AG09309 (cell line): ENCODE results near the gene RCAN3.
"Not testable (repeated sequence)": the region's sequence is repeated elsewhere in the genome, so short reads cannot be mapped to it uniquely, and the experiment has no call there.

Experiments used
- DNase-seq: peaks from one replicate; pipeline ENCODE4 v3.0.0-alpha.2; 2010; ENCODE audit warnings: low read depth
- H3K4me3 ChIP-seq: 2 replicates; pipeline ENCODE4 v1.5.1; 2011; ENCODE audit warnings: mild to moderate bottlenecking, low read depth, low read length, moderate library complexity; ENCODE audit not compliant: control insufficient read depth
- TF ChIP-seq, protein P1 (sequence below): IDR thresholded peaks from 2 replicates; pipeline ENCODE4 v1.5.1; 2011; ENCODE audit warnings: mild to moderate bottlenecking, low read depth, low read length, inconsistent platforms; ENCODE audit not compliant: insufficient read depth, control insufficient read depth; ENCODE audit errors: missing control alignments

Gene RCAN3

DNA sequence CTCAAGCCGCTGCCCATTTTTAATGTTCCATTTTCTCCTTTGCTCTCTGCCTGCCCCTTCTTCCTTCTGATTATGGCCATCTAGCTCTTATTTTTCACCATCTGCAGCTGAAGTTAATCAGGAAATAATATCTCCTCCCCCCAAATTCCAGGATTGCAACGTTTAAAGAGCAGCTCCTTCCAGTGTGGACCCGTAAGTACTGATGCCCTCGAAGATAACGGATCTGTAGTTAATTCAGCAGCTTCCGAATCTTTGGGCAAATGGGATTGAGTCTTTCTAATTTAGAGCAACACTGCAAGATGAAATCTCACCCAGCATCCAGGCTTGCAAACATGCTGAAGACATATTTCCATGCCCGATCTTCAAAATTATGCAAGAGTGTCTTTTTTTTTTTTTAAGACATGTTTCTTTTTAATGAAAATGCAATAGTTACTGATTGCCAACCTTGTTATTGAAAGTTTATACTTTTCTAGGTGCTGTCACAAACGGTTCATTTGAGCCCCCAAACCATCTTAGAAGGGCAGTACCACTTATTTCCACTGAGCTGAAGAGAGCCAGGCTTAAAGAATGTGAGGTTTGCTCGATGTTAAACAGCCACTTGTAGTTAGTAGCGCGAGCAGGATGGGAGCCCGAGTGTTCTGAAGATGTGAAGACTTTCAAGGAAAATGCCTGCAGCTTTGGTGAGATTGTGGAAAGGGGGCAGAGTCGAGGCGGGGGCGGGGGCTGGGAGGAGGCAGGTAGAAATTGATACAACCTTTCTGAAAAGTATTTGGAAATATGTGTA lies 10.9 kb upstream of the RCAN3 start:
- TF ChIP-seq, protein P1, sequence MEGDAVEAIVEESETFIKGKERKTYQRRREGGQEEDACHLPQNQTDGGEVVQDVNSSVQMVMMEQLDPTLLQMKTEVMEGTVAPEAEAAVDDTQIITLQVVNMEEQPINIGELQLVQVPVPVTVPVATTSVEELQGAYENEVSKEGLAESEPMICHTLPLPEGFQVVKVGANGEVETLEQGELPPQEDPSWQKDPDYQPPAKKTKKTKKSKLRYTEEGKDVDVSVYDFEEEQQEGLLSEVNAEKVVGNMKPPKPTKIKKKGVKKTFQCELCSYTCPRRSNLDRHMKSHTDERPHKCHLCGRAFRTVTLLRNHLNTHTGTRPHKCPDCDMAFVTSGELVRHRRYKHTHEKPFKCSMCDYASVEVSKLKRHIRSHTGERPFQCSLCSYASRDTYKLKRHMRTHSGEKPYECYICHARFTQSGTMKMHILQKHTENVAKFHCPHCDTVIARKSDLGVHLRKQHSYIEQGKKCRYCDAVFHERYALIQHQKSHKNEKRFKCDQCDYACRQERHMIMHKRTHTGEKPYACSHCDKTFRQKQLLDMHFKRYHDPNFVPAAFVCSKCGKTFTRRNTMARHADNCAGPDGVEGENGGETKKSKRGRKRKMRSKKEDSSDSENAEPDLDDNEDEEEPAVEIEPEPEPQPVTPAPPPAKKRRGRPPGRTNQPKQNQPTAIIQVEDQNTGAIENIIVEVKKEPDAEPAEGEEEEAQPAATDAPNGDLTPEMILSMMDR: no peak
- no peak for DNase-seq
- H3K4me3 ChIP-seq: no peak overlapping the region

DNA sequence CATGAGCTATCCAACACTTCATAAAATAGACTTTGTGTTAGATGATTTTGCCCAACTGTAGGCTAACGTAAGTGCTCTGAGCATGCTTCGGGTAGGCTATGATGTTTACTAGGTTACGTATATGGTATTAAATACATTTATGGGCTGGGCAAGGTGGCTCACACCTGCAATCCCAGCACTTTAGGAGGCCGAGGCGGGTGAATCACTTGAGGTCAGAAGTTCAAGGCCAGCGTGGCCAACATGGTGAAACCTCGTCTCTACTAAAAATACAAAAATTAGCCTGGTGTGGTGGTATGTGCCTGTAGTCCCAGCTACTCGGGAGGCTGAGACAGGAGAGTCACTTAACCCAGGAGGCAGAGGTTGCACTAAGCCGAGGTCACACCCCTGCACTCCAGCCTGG lies 9.7 kb upstream of the RCAN3 start:
- H3K4me3 ChIP-seq, DNase-seq: not testable (repeated sequence)

DNA sequence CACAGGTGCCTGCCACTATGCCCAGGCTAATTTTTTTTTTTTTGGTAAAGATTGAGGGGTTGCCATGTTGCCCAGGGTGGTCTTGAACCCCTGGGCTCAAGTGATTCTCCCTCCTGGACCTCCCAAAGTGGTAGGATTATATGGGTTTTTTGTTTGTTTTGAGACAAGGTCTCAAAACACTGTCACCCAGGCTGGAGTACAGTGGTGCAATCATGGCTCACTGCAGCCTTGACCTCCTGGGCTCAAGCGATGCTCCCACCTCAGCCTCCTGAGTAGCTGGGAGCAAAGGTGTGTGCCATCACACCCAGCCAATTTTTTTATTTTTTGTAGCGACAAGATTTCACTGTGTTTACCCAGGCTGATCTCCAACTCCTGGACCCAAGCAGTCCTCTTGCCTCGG lies 8.9 kb upstream of the RCAN3 start:
- H3K4me3 ChIP-seq: no peak overlapping the region
- no peak for DNase-seq
- TF ChIP-seq, protein P1: no peak

GRCh38 chr1:24498589-24498988 lies 4.0 kb upstream of the RCAN3 start:
- DNase-seq: no peak
- H3K4me3 ChIP-seq: no peak overlapping the region
- TF ChIP-seq, protein P1: no peak

DNA sequence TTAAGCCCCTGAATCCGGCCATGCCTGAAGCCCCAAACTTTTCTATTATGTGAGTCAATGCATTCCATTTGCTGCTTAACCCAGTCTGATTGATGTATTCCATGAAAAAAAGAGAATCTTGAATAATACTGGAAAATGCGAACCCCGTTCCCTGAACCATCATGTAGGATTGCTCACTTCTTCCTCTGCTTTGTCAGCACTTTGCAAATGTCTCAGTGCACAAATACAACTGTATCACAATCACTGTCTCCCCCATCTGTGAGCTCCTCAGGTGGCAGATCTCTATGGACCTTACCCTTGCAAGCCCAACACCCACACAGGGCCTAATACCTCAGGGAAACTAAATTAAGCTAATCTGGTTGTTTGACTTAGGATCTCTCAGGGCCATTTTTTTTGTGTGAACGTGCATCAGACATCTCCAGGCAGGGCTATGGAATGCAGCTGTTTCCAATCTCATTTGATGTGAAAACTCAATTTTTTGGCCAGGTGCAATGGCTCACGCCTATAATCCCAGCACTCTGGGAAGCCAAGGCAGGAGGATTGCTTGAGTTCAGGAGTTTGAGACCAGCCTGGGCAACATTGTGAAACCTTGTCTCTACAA lies 2.1 kb upstream of the RCAN3 start:
- TF ChIP-seq, protein P1: no peak
- no peak overlapping the region for H3K4me3 ChIP-seq
- DNase-seq: no peak

GRCh38 chr1:24501371-24502064 lies 1.1 kb upstream of the RCAN3 start:
- H3K4me3 ChIP-seq: peak overlapping the region; percentile 55; the same call in 1 of the 2 replicates
- TF ChIP-seq, protein P1: no peak

More at GRCh38 chr1:24501371-24502064, 1.1 kb upstream of the RCAN3 start:
- DNase-seq: no peak
